ENCODE measurements around the gene ARFIP1.

Gene ARFIP1

DNA sequence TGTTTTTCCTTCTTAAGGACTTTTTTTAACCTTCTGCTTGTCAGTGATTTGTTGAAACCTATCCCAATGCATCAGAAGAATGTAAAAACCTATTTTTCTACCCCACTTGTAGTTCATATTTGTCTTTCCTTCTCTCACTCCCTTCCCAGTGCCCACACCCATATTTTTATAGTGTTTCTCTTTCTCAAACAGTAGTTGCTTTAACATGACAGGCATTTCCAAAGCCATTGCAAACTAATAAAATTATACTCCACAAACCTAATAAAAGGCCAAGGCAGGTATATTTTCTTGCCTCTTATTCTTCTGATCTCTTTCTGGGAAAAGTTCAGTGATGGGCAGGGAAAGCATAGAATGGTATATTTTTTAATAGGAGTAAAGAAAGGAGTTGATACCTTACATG is 120.6 kb downstream of the ARFIP1 start:
- no peak for DNase-seq

DNA sequence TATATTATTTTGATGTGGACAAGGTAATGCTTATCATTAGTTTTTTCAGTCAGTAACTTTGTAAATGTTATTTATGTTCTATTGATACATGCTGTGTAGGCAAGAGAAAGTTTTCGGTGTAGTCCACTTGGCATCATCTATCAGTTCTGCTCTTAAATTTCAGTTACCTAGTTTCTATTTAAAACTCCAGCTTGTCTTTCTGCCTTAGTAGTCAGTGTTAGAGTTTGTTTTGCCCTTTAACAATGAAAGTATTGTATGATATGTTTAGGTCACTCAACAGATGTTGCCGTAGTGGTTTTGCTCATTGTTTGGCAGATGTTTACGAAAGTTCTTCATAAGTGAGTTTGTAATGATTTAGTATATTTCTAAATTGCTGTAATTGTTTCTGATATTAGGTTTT is 121.5 kb downstream of the ARFIP1 start:
- no peak for DNase-seq

DNA sequence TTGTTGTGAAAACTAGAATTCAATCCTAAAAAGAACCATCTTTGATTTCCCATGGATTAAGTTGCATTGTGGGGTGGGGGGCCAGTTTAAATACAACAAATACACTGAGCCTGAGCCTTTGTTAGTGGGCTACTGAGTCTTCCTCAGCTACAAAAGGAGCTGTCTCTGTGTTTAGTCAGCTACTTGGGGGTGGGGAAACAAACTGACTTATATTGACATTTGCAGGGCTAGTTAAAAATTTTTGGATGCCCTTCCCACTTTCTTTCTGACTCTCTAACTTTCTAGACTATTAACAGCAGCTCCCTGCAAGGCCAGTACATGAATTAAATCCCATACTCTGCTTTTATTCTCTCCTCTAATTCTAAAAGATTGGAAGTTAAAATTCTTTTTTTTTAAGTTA is 123.9 kb downstream of the ARFIP1 start:
- no peak for DNase-seq

DNA sequence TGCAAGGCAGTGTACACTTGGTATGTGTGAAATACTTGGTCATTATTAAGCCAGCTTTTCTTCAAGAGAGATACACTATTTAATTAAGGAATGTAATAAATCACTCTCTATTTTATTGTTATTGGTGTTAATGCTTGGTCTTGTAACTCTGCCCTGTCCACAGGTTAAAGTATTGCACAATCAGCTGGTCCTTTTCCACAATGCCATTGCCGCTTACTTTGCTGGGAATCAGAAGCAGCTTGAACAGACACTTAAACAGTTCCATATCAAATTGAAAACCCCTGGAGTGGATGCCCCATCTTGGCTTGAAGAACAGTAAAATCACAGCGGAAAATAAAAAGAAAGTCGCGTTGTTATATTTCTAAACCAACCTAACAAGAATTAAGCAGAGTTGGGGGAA is 130.1 kb downstream of the ARFIP1 start:
- DNase-seq = no peak

DNA sequence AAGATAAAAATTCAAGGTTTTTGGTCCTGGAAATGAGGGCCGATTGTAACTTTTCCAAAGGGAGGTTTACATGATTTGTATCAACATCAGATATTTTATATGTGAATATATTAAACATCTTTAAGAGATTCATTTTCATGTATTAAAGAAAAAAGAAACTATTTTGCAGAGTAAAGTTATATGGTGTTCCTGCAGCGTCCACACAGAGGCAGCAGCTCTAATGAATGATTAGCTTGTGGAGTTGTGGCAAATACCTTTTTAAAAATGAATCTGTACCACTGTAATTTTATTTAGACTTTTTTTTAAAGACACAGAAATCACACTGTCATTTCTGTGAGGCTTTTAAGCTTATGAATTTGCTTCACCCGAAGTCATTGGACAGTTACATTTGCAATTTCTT is 130.8 kb downstream of the ARFIP1 start:
- no peak for DNase-seq

DNA sequence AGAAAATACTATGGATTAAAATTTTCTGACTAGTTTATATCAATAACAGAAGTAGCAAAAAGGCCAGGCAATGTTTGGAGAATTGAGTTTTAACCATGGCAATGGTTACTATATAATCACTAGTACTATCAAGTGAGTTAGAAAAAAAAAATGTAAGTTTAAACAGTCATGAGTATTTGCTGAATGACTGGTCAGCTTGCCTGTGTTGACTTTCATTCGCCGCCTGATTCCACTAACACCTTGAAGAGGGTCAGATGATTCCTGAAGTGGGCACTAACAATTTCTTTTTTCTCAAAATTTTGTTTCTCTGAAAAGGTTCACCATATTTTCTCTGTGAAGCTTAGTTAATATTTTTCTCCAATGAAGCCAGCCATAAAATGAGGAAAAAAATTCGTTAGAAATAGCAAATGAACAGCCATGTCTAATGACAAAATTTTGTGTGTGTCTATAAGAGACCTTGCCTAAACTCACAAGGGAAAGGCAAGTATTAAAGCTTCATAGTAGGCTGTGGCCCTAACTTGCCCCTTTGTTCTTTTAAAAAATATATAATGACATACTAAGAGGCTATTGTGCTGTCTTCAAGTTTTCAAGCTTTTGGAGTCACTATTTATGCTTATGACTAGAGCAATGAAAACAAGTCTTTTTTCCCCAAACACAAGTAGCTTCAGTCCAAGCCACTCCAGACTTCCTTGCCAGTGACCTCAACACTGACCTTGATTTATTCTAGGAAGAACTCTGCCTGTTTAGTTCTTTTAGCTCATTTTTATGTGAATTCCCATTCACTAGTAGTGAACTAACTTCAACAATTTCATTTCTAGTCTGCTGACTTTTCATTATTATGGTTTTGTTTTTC is 138.0 kb downstream of the ARFIP1 start:
- DNase-seq = no peak

DNA sequence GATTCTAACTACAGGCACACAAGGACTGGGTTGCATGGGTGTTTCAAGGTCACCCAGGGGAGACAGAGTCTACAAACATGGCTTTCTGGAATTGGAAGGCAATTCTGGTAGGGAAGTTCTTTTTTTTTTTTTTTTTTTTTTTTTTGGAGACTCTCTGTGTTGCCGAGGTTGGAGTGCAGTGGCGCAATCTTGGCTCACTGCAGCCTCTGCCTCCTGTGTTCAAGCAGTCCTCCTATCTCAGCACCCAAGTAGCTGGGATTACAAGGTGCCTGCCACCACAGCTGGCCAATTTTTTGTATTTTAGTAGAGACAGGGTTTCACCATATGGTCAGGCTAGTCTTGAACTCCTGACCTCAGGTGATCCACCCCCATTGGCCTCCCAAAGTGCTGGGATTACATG is 140.1 kb downstream of the ARFIP1 start:
- no peak for DNase-seq

DNA sequence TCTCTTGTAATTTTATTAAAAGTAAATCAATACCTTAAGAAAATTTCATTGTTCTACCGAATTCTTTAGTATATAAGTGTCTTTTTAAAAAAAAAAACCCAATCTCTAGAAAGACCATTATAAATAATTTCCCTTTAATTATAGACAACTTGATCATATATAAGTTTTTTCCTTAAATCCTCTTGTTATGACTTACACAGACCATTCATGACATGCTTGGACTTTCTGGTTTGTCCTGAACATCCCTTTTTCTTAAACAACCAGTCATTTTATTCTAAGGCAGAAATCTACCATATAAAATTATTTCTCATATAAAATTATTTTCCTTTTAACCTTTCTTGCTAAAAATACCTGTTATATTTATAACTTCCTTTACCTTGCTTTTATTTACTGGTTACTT is 141.0 kb downstream of the ARFIP1 start:
- DNase-seq = no peak

DNA sequence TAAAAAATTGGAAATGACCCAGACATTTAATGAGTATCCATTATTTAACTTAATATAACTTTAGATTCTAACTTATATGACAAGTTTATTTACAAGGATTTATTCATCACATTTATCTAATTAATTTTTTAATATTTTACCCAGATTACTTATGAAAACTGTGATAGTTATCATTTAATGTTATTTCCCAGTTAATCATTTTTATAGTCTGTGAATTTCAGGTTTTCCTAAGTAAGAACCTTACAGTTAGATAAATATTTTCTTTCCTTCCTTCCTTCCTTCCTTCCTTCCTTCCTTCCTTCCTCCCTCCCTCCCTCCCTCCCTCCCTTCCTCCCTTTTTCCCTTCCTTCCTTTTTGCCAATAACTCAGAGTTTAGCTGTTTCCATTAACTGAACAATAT is 141.5 kb downstream of the ARFIP1 start:
- DNase-seq = no peak

DNA sequence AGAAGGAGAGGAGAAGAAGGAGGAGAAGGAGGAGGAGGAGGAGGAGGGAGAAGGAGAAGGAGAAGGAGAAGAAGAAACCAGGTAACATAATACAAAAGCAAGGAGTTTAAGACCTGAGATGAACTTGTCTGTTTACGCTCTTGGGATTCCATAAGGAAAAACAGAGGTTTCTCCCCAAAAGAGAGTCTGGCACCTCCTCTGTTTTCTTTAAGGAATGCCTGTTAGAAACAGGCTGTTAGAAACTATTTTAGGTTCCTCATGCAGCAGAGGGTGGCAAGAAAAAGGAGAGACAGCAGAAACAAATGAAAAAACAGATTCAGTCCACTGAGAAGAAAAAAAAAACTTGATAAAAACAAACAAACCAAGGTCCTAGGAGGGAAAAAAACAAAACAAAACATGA is 146.1 kb downstream of the ARFIP1 start:
- DNase-seq = no peak

DNA sequence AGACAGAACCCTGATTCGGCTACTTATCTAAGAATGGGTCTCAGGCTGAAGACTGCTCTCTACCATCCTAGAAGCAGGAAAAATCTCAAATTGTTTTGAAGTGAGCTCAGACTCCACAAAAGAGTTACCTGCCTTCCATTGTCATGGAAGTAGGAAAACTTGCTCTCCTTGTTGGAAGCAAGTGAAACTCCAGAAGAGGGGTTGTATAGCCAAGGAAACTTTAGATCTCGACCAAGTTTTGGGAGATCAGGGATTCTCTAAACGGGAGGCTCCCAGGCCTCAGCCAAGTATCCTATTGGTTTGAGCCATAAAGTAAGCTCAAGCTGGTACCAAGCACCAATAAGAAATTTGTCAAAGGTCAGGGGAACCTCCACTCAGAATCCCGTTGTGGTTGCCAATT is 147.2 kb downstream of the ARFIP1 start:
- DNase-seq = no peak

DNA sequence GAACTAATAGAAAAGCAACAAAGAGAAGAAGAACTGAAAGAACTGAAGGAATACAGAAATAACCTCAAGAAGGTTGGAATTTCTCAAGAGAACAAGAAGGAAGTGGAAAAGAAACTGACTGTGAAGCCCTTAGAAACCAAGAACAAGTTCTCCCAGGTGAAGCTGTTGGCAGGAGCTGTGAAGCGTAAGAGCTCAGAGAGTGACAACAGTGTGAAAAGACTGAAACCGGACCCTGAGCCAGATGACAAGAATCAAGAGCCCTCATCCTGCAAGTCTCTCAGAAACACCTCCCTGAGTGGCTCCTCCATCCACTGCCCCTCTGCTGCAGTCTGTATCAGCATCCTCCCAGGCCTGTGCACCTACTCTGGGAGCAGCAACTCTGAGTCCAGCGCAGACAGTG is 148.0 kb downstream of the ARFIP1 start:
- DNase-seq = no peak

DNA sequence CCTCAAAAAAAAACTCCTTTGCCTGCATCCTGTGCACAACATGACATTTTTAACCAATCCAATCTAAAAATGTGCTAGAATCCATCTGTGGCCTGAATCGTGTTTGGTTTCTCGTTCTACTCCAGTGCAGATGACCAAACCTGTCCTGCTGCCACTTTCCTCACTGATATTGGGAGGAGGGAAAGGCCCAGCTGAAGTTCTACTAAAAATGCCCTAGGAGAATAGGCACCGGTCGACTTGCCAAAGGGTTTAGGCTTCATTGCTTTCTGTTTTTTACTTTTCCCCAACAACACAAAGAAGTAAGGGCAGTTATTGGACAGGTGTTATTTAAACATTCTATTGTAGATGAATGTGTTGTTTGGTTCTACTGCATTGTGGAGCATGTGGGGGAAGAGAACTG is 148.5 kb downstream of the ARFIP1 start:
- DNase-seq = no peak

DNA sequence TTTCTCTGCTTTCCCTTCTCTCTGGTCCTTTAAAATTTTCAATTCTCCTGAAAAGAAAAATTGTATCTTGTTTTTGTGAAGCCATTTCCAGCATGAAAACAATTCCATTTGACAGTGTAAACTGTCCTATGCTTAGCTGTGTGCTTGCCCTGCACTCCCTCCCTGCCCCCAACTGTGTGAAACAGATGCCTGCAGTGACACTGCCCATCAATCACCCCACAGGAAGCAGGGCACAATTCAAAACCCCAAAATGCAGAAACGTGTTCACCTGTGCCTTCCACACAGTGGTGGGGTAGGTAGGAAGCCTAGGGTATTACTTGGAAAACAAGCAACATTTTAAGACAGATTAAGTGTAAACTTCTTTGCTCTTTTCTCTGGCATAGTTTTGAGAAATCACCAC is 150.1 kb downstream of the ARFIP1 start:
- no peak for DNase-seq

DNA sequence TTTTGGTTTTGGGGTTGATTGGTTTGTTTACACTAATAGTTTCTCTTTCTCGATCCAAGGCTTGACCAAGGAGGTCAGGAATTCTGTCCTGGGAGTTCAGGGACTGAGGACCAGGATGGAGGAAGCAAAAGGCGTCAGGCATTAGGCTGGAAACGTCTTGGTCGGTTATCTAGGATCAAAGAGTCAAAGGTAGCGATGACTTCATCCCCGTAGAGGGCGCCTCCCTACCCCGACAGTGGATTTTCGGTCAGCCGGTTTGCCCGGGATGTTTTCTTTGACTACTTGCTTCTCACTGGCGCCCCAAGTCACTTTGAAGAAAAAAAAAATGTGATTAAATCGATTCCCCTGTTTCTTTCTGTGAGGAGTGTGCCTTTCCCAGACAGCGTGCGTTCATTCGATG is 155.4 kb downstream of the ARFIP1 start:
- no peak for DNase-seq

DNA sequence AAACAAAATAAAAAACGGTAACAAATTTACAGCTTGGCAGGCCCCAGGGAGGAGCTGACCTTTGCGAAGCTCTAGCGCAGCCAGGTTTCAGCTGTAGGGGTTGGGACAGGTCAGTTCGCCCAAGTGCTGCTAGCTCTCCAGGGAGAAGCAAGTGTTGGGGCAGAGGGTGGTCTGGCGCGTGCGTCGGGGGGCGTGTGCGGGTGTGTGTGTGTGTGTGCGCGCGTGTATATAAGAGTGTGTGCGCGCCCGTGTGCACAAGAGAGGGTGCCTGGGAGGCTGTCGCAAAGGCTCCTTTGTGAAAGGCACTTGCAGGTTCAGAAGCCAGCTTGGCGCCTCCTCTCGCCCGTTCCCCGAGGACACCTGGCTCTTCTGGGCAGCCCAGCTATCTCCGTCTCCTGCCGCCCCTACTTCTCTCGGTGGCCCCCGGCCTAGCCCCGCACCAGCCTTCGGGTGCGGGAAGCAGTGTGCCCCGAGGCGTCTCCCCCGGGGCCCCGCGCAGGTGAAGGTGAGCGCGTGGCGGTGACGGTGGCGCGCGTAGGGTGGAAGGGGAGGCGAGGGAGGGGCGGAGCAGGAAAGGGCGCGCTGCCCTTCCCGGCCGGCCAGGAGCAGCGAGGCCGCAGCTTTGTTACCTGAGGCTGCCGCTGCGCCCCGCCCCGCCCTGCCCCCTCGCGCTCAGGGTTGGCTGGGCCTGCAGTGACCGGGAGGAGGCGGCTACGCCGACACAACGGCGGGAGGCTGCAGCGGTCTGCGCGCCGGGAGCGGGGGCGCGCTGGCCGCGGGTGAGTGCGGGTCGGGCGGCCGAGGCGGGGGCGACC is 156.1 kb downstream of the ARFIP1 start, which contains the start of gene FHDC1:
Gene FHDC1 (plus strand): TSS at position 693 of the 815 bp plus-strand sequence. CDS start 6,735 bp downstream, outside the sequence.
- DNase-seq = no peak

DNA sequence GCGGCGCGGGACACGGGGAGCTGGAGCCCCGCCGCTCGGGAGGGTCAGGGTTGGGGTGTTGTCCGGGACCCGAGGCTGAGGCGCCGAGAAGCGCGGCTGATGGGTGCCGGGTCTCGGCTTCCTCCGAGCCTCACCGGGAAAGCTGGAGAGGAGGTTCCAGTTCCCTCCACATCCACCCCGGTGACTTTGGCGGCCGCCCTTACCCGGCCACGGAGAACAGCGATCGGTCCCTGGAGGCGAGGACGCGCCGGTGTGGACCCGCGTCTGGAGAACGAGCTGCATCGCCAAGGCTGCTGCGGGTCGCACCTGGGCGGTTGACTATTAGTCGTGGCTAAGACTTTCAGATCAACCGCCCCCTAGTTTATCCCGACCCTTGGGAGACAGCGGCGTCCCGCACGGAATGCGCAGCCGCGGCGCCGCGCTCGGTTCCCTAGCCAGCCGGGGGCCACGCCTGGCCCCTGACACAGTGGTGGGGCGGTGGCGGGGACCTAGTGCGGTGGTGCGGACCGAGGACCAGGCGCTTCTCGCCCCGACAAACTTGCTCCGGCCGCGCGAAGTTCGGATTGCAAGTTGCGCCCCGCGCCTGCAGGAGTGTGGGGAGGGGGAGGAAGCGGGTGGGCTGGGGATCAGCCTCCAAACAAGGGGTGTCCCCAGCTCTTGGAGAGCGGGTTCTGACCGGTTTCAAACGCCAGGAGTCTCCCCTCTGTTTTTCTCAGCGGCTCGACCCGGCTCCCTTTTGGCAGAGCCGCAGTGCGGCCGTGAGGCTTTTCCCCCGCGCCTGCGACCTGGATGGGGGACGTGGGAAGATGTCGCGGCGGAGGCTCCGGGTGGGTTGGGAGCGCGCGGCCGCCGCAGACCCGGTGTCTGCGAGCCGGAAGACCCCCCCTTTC is 156.9 kb downstream of the ARFIP1 start:
- DNase-seq = no peak

DNA sequence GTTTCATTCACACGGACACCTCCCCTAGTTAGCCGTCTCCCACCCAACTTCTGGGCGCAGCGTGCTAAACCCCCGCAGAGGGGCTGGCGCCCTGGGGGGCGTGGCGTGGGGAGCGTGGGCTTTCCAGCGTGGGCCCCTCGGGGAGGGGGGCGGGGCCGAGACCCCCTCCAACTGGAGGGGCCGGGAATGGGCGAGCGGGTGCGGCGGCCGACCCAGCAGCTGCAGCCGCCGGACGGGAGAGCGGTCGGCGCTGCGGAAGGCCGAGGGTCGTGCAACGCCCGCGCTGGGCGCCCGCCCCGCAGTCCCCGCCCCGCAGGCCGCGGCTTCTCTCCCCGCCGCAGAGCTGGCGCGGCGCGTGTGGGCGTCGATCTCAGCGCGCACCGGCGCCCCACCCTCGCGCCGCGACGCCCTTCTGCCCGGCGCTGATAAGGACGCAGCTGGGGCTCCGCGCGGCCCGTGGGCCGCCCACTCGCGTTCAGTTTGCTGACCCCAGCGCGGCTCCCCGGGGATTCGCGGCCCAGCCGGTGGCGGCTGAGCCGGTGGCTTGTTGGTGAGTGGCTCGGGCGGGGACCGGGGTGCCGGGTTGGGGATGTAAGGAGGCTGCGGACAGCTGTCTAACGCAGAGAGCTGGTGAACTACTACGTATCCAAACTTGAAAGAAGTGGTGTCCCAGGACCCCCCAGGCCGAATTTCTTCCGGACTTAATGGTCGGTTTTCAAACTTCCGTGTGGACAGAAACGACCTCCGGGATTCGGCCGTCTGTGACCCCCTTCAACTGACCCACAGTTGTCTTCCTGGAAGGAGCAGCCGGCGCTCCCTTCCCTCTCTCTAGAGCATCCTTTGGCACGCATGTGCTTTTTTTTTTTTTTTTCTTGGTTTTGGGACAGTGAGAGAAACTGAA is 157.8 kb downstream of the ARFIP1 start:
- no peak for DNase-seq

DNA sequence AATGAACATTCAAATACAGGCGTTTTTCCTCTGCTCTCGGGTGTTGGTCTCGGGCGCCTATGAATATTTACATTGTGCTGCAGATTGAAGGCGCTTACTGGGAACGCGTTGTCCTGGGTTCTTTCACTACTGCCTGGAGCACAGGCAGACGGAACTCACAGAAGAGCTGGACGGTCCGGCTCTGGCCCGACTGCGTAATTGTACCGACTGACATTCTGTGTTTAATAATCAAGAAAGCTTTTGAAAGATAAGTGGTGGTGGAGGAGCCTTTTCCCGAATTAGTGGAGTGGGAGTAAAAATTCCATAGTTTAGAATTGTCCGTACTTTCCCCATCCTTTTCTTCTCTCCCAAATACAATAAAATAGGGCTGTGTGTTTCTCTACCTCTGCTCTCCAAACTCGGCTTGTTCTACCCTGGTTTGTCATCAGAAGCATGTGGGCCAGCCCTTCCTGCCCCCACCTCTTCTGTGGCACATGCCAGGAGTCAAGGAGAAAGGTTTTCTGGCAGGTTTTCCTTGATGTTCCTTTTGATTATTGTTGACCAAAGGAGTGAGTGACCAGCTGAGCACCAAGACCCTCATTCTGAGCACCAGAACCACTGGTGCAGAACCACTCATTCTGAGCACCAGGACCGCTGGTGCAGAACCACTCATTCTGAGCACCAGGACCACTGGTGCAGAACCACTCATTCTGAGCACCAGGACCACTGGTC is 158.6 kb downstream of the ARFIP1 start:
- DNase-seq = no peak

DNA sequence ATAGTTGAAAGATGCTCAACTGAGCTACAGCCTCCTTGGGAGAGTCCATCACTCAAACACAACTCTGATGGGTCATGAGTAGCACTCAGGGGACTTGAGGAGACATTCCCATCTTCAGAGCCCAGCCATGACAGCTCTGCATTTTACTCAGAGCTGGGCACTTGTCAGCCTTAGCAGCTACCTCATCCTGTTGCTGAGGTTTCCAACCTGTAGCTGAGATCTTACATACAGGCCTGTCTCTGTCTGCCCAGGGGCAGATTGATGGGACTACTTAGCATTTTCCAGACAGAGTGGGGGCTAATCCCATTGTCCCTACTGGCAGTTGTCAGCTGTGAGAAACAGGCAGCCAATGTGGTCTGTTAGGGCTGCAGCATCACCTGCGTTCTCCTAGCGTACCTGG is 159.9 kb downstream of the ARFIP1 start:
- DNase-seq = no peak

DNA sequence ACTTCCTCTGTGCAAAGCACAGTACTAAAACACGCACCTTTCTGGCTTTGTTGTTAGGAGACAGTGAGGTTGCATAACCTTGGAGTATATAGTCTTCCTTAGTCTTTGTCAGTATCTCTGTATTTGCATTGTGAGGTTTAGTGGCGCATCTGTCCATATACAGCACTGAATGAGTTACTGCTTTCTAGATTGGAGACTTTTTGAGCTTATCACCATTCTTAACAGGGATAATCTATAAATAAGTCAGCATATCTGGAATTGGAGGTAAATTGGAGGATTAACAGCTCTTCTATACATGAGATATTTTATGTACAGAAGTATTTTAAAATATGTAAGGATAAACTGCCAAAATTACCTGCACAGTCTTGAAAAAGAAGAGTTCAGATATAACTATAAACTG is 160.7 kb downstream of the ARFIP1 start:
- DNase-seq = no peak
